Measurements from ENCODE around the gene GHDC. TPM values are rescaled to one million over a fixed set of nuclear protein-coding genes. Genes with fewer than 3 reads are reported as not detected.
"Not testable (repeated sequence)": the region's sequence is repeated elsewhere in the genome, so short reads cannot be mapped to it uniquely, and the experiment has no call there.

GHDC gene
- total RNA-seq, 1 experiment from 2014 or later = 3.7 TPM

DNA sequence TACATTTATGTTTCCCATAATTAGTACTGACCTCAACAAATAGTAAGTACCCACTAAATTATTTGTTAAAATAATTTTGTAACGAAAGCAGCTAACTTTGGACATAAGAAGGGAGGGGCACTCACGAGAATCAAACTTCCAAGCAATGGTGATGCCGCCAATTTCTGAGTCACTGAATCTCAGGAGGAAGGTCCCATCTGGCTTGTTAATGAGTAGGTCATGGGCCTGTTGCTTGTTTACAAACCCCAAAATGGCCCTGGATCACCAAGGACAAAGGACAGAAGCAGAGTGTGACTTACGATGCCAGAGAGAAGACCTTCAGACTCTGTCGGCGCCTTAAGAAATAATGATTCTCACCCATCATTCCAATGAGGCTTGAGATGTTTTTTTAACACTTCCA lies 15.8 kb upstream of the GHDC start:
- no peak for TF ChIP-seq EZH2 (IDR thresholded peaks at IDR 0.05; ENCODE audit: borderline replicate concordance, low read depth, low read length, poor library complexity, severe bottlenecking)
- TF ChIP-seq, protein P1, sequence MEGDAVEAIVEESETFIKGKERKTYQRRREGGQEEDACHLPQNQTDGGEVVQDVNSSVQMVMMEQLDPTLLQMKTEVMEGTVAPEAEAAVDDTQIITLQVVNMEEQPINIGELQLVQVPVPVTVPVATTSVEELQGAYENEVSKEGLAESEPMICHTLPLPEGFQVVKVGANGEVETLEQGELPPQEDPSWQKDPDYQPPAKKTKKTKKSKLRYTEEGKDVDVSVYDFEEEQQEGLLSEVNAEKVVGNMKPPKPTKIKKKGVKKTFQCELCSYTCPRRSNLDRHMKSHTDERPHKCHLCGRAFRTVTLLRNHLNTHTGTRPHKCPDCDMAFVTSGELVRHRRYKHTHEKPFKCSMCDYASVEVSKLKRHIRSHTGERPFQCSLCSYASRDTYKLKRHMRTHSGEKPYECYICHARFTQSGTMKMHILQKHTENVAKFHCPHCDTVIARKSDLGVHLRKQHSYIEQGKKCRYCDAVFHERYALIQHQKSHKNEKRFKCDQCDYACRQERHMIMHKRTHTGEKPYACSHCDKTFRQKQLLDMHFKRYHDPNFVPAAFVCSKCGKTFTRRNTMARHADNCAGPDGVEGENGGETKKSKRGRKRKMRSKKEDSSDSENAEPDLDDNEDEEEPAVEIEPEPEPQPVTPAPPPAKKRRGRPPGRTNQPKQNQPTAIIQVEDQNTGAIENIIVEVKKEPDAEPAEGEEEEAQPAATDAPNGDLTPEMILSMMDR (conservative IDR thresholded peaks at IDR 0.05; ENCODE audit: low read depth, low read length) = no peak
- BruUV-seq (replicated peaks) = no TSS peak
- H3K27ac ChIP-seq (ENCODE audit: low read depth, low read length, poor library complexity, severe bottlenecking) = no peak overlapping the region
- H3K36me3 ChIP-seq (ENCODE audit: insufficient read depth, low read length, poor library complexity, severe bottlenecking) = no peaks in the 10 kb centered on the region
- no peaks in the 10 kb centered on the region for H3K27me3 ChIP-seq (replicated peaks; ENCODE audit: insufficient read depth, low read depth, low read length, poor library complexity)
- H3K4me1 ChIP-seq (ENCODE audit: insufficient read depth, low read length, poor library complexity, severe bottlenecking) = no peaks in the 10 kb centered on the region
- DNase-seq (ENCODE audit: low spot score) = no peak
- no peak overlapping the region for H3K4me3 ChIP-seq (ENCODE audit: low read depth, low read length, poor library complexity, severe bottlenecking)
- intact Hi-C loops (cut with micrococcal nuclease; ENCODE audit: unreplicated experiment) = no loop called here
- POLR2A ChIA-PET (ENCODE audit: low non-redundant PET) = no interaction called here
- CTCF ChIA-PET = no interaction called here
- H3K9me3 ChIP-seq (ENCODE audit: low read depth, low read length, poor library complexity, severe bottlenecking) = no peaks in the 10 kb centered on the region

DNA sequence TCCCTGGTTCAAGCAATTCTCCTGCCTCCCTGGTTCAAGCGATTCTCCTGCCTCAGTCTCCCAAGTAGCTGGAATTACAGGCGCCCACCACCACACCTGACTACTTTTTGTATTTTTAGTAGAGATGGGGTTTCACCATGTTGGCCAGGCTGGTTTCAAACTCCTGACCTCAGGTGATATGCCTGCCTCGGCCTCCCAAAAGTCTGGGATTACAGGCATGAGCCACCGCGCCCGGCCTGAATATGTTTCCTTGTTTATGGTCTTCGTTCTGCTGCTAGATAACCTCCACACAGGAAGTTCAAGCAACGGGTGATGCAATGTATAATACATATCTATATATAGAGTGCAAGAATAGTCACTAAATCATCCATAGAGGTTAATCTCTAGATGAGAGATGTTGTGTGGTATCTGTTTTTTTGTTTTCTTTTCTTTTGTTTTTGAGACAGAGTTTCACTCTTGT lies 11.9 kb upstream of the GHDC start:
- H3K36me3 ChIP-seq (ENCODE audit: insufficient read depth, low read length, poor library complexity, severe bottlenecking); DNase-seq (ENCODE audit: low spot score); BruUV-seq (replicated peaks); intact Hi-C loops (cut with micrococcal nuclease; ENCODE audit: unreplicated experiment); H3K9me3 ChIP-seq (ENCODE audit: low read depth, low read length, poor library complexity, severe bottlenecking); CTCF ChIA-PET; POLR2A ChIA-PET (ENCODE audit: low non-redundant PET); H3K27ac ChIP-seq (ENCODE audit: low read depth, low read length, poor library complexity, severe bottlenecking); H3K4me3 ChIP-seq (ENCODE audit: low read depth, low read length, poor library complexity, severe bottlenecking); H3K27me3 ChIP-seq (replicated peaks; ENCODE audit: insufficient read depth, low read depth, low read length, poor library complexity); H3K4me1 ChIP-seq (ENCODE audit: insufficient read depth, low read length, poor library complexity, severe bottlenecking): not testable (repeated sequence)

DNA sequence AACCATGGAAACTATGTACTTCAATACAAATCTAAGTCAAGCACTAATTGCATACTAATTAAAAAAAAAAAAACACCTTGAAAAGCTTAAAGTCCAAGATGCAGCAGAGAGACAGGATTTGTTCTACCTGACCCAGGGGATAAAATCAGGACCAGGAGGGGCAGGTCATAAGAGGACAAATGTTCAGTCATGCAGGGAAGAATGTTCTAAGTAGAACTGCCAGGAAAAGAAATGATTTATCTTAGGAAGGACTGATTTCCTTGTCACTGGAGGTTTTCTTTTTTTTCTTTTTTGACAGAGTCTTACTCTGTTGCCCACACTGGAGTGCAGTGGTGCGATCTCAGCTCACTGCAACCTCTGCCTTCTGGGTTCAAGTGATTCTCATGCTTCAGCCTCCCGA lies 9.1 kb upstream of the GHDC start:
- BruUV-seq (replicated peaks) = no TSS peak
- no peaks in the 10 kb centered on the region for H3K9me3 ChIP-seq (ENCODE audit: low read depth, low read length, poor library complexity, severe bottlenecking)
- H3K27ac ChIP-seq (ENCODE audit: low read depth, low read length, poor library complexity, severe bottlenecking) = no peak overlapping the region
- ChIA-PET CTCF (no interaction called here), POLR2A (ENCODE audit: low non-redundant PET) (no interaction called here)
- intact Hi-C loops (cut with micrococcal nuclease; ENCODE audit: unreplicated experiment) = no loop called here
- no peaks in the 10 kb centered on the region for H3K36me3 ChIP-seq (ENCODE audit: insufficient read depth, low read length, poor library complexity, severe bottlenecking)
- DNase-seq (ENCODE audit: low spot score) = no peak
- H3K4me3 ChIP-seq (ENCODE audit: low read depth, low read length, poor library complexity, severe bottlenecking) = no peak overlapping the region
- TF ChIP-seq, protein P1 (conservative IDR thresholded peaks at IDR 0.05; ENCODE audit: low read depth, low read length) = no peak
- TF ChIP-seq EZH2 (IDR thresholded peaks at IDR 0.05; ENCODE audit: borderline replicate concordance, low read depth, low read length, poor library complexity, severe bottlenecking) = no peak
- no peaks in the 10 kb centered on the region for H3K27me3 ChIP-seq (replicated peaks; ENCODE audit: insufficient read depth, low read depth, low read length, poor library complexity)
- H3K4me1 ChIP-seq (ENCODE audit: insufficient read depth, low read length, poor library complexity, severe bottlenecking) = no peaks in the 10 kb centered on the region

DNA sequence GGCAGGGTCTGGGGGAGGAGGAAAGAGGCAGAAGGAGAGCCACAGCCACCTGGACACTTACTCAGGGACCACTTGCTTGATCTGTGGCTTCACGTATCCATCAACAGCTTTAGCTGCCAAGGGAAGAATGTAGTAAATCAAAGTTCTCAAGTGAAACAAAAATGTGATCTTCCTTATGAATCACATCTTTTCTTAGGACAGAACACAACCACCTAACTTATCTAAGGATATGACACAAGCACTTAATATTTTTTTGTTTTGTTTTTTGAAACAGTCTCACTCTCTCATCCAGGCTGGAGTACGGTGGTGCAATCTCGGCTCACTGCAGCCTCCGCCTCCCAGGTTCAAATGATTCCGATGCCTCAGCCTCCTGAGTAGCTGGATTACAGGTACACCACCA lies 8.4 kb upstream of the GHDC start:
- TF ChIP-seq, protein P1 (conservative IDR thresholded peaks at IDR 0.05; ENCODE audit: low read depth, low read length) = no peak
- no peak for TF ChIP-seq EZH2 (IDR thresholded peaks at IDR 0.05; ENCODE audit: borderline replicate concordance, low read depth, low read length, poor library complexity, severe bottlenecking)
- POLR2A ChIA-PET (ENCODE audit: low non-redundant PET) = no interaction called here
- DNase-seq (ENCODE audit: low spot score) = no peak

More for the DNA sequence above, 8.4 kb upstream of the GHDC start:
- BruUV-seq (replicated peaks) = no TSS peak
- Histone ChIP-seq H3K27me3 (replicated peaks; ENCODE audit: insufficient read depth, low read depth, low read length, poor library complexity) (no peaks in the 10 kb centered on the region), H3K36me3 (ENCODE audit: insufficient read depth, low read length, poor library complexity, severe bottlenecking) (no peaks in the 10 kb centered on the region), H3K27ac (ENCODE audit: low read depth, low read length, poor library complexity, severe bottlenecking) (no peak overlapping the region), H3K4me3 (ENCODE audit: low read depth, low read length, poor library complexity, severe bottlenecking) (no peak overlapping the region), H3K9me3 (ENCODE audit: low read depth, low read length, poor library complexity, severe bottlenecking) (no peaks in the 10 kb centered on the region), H3K4me1 (ENCODE audit: insufficient read depth, low read length, poor library complexity, severe bottlenecking) (no peaks in the 10 kb centered on the region)
- CTCF ChIA-PET = no interaction called here
- intact Hi-C loops (cut with micrococcal nuclease; ENCODE audit: unreplicated experiment) = no loop called here
